PFSK-1 (cell line): ENCODE measurements around the gene ZBTB24.

ENCODE experiments used
- POLR2AphosphoS5 ChIP-seq: IDR thresholded peaks from 2 replicates; pipeline ENCODE4 v1.6.1; 2012; ENCODE audit warnings: low read depth, mild to moderate bottlenecking, control low read depth, low read length, moderate library complexity
- REST ChIP-seq, 2 experiments: IDR thresholded peaks; 2 replicates each; pipeline versions ENCODE4 v1.6.1 to v1.8.0; 2011 to 2012; ENCODE audit warnings: low read depth in 2 of 2, low read length in 2 of 2, control low read depth in 1 of 2, inconsistent platforms in 1 of 2, mild to moderate bottlenecking in 1 of 2, moderate library complexity in 1 of 2; ENCODE audit not compliant: insufficient read depth in 1 of 2
- SIN3A ChIP-seq: IDR thresholded peaks from 2 replicates; pipeline ENCODE4 v1.6.1; 2012; ENCODE audit warnings: mild to moderate bottlenecking, low read length, moderate library complexity, borderline replicate concordance; ENCODE audit not compliant: insufficient read depth

GRCh38 chr6:109450801-109451200 is 32.2 kb downstream of the ZBTB24 start:
- TF ChIP-seq REST (IDR thresholded peaks at IDR 0.05; ENCODE audit: insufficient read depth in 1 of 2, low read depth in 2 of 2, low read length in 2 of 2) (no peak), SIN3A (no peak), POLR2AphosphoS5 (no peak)
